Central memory CD8-positive, alpha-beta T cell (primary cell): Measurements from ENCODE around the gene ECSCR.

ENCODE experiments used
- ATAC-seq: fragments of 150-1000 bp; cut with Tn5 transposase; replicated peaks from 2 replicates; pipeline ENCODE4 v1.10.0; 2022; ENCODE audit warnings: mild to moderate bottlenecking, moderate FRiP score, moderate number of reproducible peaks; ENCODE audit not compliant: poor library complexity, severe bottlenecking; ENCODE audit errors: extremely low read depth
- DNase-seq, 2 donors: peaks; one replicate each; pipeline ENCODE4 v3.0.0; 2021; ENCODE audit warnings: low spot score in 2 of 2
- H3K27ac Mint-ChIP-seq: one replicate; pipeline ENCODE4 v1.8.0; 2022; ENCODE audit warnings: low read depth, mild to moderate bottlenecking, moderate library complexity, mixed read lengths
- H3K27me3 Mint-ChIP-seq: one replicate; pipeline ENCODE4 v1.8.0; 2022; ENCODE audit warnings: mixed read lengths
- H3K36me3 Mint-ChIP-seq: one replicate; pipeline ENCODE4 v1.8.0; 2022; ENCODE audit warnings: mild to moderate bottlenecking, moderate library complexity, mixed read lengths; ENCODE audit not compliant: insufficient read depth
- H3K4me1 Mint-ChIP-seq: one replicate; pipeline ENCODE4 v1.8.0; 2022; ENCODE audit warnings: mixed read lengths
- H3K4me3 Mint-ChIP-seq: one replicate; pipeline ENCODE4 v1.8.0; 2022; ENCODE audit warnings: mild to moderate bottlenecking, moderate library complexity, mixed read lengths
- H3K9me3 Mint-ChIP-seq: one replicate; pipeline ENCODE4 v1.8.0; 2022; ENCODE audit warnings: mixed read lengths

Gene ECSCR

GRCh38 chr5:139468421-139468931, 5.9 kb upstream of the ECSCR start:
- Mint-ChIP-seq H3K36me3 (peaks cover 2% of the 10 kb centered on the region), H3K4me3 (peak overlapping the region; percentile 14), H3K9me3 (no peaks in the 10 kb centered on the region), H3K27ac (peak overlapping the region; percentile 44), H3K4me1 (peaks cover 41% of the 10 kb centered on the region), H3K27me3 (no peaks in the 10 kb centered on the region)
- ATAC-seq, result no peak
- DNase-seq, result no peak

- Mint-ChIP-seq H3K36me3 (peaks cover 4% of the 10 kb centered on the region), H3K27ac (no peak overlapping the region), H3K4me1 (peaks cover 25% of the 10 kb centered on the region), H3K9me3 (no peaks in the 10 kb centered on the region), H3K27me3 (no peaks in the 10 kb centered on the region), H3K4me3 (no peak overlapping the region)
- ATAC-seq (no peak), DNase-seq (no peak)
Measured at GRCh38 chr5:139461698-139462097, 845 bp downstream of the ECSCR start.

GRCh38 chr5:139461176-139461575, 1.4 kb downstream of the ECSCR start:
- H3K9me3 Mint-ChIP-seq, result no peaks in the 10 kb centered on the region
- no peak overlapping the region for H3K4me3 Mint-ChIP-seq
- H3K4me1 Mint-ChIP-seq, result peaks cover 30% of the 10 kb centered on the region
- no peak overlapping the region for H3K27ac Mint-ChIP-seq
- ATAC-seq (no peak), DNase-seq (no peak)
- H3K36me3 Mint-ChIP-seq, result peaks cover 4% of the 10 kb centered on the region
- H3K27me3 Mint-ChIP-seq, result no peaks in the 10 kb centered on the region

GRCh38 chr5:139460455-139460854, 2.1 kb downstream of the ECSCR start:
- DNase-seq (no peak), ATAC-seq (no peak)
- no peaks in the 10 kb centered on the region for H3K9me3 Mint-ChIP-seq
- no peaks in the 10 kb centered on the region for H3K27me3 Mint-ChIP-seq
- H3K27ac Mint-ChIP-seq, result no peak overlapping the region
- H3K36me3 Mint-ChIP-seq, result peaks cover 4% of the 10 kb centered on the region
- H3K4me1 Mint-ChIP-seq, result peaks cover 30% of the 10 kb centered on the region
- H3K4me3 Mint-ChIP-seq, result no peak overlapping the region

- Mint-ChIP-seq H3K27ac (peak overlapping the region; percentile 95), H3K36me3 (peaks cover 7% of the 10 kb centered on the region), H3K9me3 (no peaks in the 10 kb centered on the region), H3K27me3 (no peaks in the 10 kb centered on the region), H3K4me3 (peak overlapping the region; percentile 66), H3K4me1 (peaks cover 31% of the 10 kb centered on the region)
- DNase-seq, result no peak
- ATAC-seq, result no peak
Measured at GRCh38 chr5:139459451-139459934, 3.0 kb downstream of the ECSCR start.

- H3K27ac Mint-ChIP-seq, result peak overlapping the region; percentile 95
- H3K4me3 Mint-ChIP-seq, result peak overlapping the region; percentile 66
- peak; percentile 98 for ATAC-seq
- H3K4me1 Mint-ChIP-seq, result peaks cover 38% of the 10 kb centered on the region
- no peaks in the 10 kb centered on the region for H3K9me3 Mint-ChIP-seq
- peak; percentile 44 to 73 for DNase-seq
- no peaks in the 10 kb centered on the region for H3K27me3 Mint-ChIP-seq
- peaks cover 13% of the 10 kb centered on the region for H3K36me3 Mint-ChIP-seq
Measured at GRCh38 chr5:139458580-139459407, 3.7 kb downstream of the ECSCR start.

GRCh38 chr5:139457653-139458306, 4.8 kb downstream of the ECSCR start:
- no peak for ATAC-seq
- H3K4me3 Mint-ChIP-seq, result no peak overlapping the region

GRCh38 chr5:139457241-139457640, 5.3 kb downstream of the ECSCR start:
- Mint-ChIP-seq H3K4me1 (peaks cover 43% of the 10 kb centered on the region), H3K36me3 (peaks cover 13% of the 10 kb centered on the region), H3K4me3 (no peak overlapping the region), H3K27me3 (no peaks in the 10 kb centered on the region), H3K9me3 (no peaks in the 10 kb centered on the region), H3K27ac (peak overlapping the region; percentile 89)
- DNase-seq (no peak), ATAC-seq (no peak)

More at GRCh38 chr5:139457653-139458306, 4.8 kb downstream of the ECSCR start:
- H3K36me3 Mint-ChIP-seq, result peaks cover 13% of the 10 kb centered on the region
- peak overlapping the region; percentile 95 for H3K27ac Mint-ChIP-seq
- H3K27me3 Mint-ChIP-seq, result no peaks in the 10 kb centered on the region
- peaks cover 43% of the 10 kb centered on the region for H3K4me1 Mint-ChIP-seq
- no peaks in the 10 kb centered on the region for H3K9me3 Mint-ChIP-seq
- DNase-seq, result no peak

GRCh38 chr5:139456776-139457175, 5.8 kb downstream of the ECSCR start:
- no peak for DNase-seq
- ATAC-seq, result no peak
- H3K4me1 Mint-ChIP-seq, result peaks cover 43% of the 10 kb centered on the region
- peaks cover 13% of the 10 kb centered on the region for H3K36me3 Mint-ChIP-seq
- no peak overlapping the region for H3K4me3 Mint-ChIP-seq
- no peaks in the 10 kb centered on the region for H3K9me3 Mint-ChIP-seq
- H3K27ac Mint-ChIP-seq, result peak overlapping the region; percentile 89
- H3K27me3 Mint-ChIP-seq, result no peaks in the 10 kb centered on the region

- Mint-ChIP-seq H3K27me3 (no peaks in the 10 kb centered on the region), H3K36me3 (peaks cover 13% of the 10 kb centered on the region), H3K4me3 (peak overlapping the region; percentile 15), H3K9me3 (no peaks in the 10 kb centered on the region), H3K27ac (peak overlapping the region; percentile 47), H3K4me1 (peaks cover 42% of the 10 kb centered on the region)
- no peak for DNase-seq
- no peak for ATAC-seq
Measured at GRCh38 chr5:139454568-139455290, 7.8 kb downstream of the ECSCR start.

- H3K27ac Mint-ChIP-seq, result peak overlapping the region; percentile 47
- peaks cover 35% of the 10 kb centered on the region for H3K4me1 Mint-ChIP-seq
- DNase-seq (peak in 1 of 2 donors; percentile 56), ATAC-seq (peak; percentile 26)
- no peaks in the 10 kb centered on the region for H3K9me3 Mint-ChIP-seq
- peak overlapping the region; percentile 15 for H3K4me3 Mint-ChIP-seq
- H3K36me3 Mint-ChIP-seq, result peaks cover 13% of the 10 kb centered on the region
- no peaks in the 10 kb centered on the region for H3K27me3 Mint-ChIP-seq
Measured at GRCh38 chr5:139453683-139454567, 8.6 kb downstream of the ECSCR start.
